HG02642 (cell line): ENCODE measurements around the gene GPER1.

Source experiments
- ATAC-seq: cut with Tn5 transposase; IDR thresholded peaks from one replicate; pipeline ENCODE4 v1.9.1; 2021; ENCODE audit warnings: mild to moderate bottlenecking; ENCODE audit not compliant: unreplicated experiment, poor library complexity

The GPER1 gene

GRCh38 chr7:1053816-1054370 lies 34.0 kb upstream of the GPER1 start:
- no peak for ATAC-seq

- no peak for ATAC-seq
These were observed 33.5 kb upstream of the GPER1 start for GRCh38 chr7:1054438-1054837.

GRCh38 chr7:1054861-1055450 lies 33.0 kb upstream of the GPER1 start:
- no peak for ATAC-seq

- no peak for ATAC-seq
These were observed 32.4 kb upstream of the GPER1 start for GRCh38 chr7:1055491-1055955.

GRCh38 chr7:1055956-1056784 lies 31.7 kb upstream of the GPER1 start:
- ATAC-seq: no peak

GRCh38 chr7:1056785-1057410 lies 31.0 kb upstream of the GPER1 start:
- no peak for ATAC-seq

GRCh38 chr7:1057416-1058291 lies 30.3 kb upstream of the GPER1 start:
- no peak for ATAC-seq

- ATAC-seq: no peak
These were observed 29.6 kb upstream of the GPER1 start for GRCh38 chr7:1058311-1058710.

GRCh38 chr7:1058821-1059199 lies 29.1 kb upstream of the GPER1 start:
- ATAC-seq: no peak

- ATAC-seq: no peak
These were observed 28.5 kb upstream of the GPER1 start for GRCh38 chr7:1059200-1060091.

GRCh38 chr7:1060315-1061072 lies 27.4 kb upstream of the GPER1 start:
- ATAC-seq: no peak

- ATAC-seq: no peak
These were observed 26.7 kb upstream of the GPER1 start for GRCh38 chr7:1061180-1061579.

- peak; percentile 62 for ATAC-seq
These were observed 25.3 kb upstream of the GPER1 start for GRCh38 chr7:1062296-1063294.

- ATAC-seq: no peak
These were observed 24.6 kb upstream of the GPER1 start for GRCh38 chr7:1063361-1063760.

- no peak for ATAC-seq
These were observed 23.3 kb upstream of the GPER1 start for GRCh38 chr7:1064581-1064980.

- no peak for ATAC-seq
These were observed 22.7 kb upstream of the GPER1 start for GRCh38 chr7:1065263-1065584.

GRCh38 chr7:1065585-1066241 lies 22.2 kb upstream of the GPER1 start:
- peak; percentile 58 for ATAC-seq
